ENCODE data around the gene SPDL1.

Gene SPDL1

GRCh38 chr5:169583424-169584220 lies at the start of gene SPDL1:
SPDL1 (plus strand) TSS chr5:169583773; CDS start chr5:169588417, 4,644 bp downstream.
- DNase-seq (ENCODE audit: low read depth), result peak; percentile 92

- DNase-seq (ENCODE audit: low read depth), result no peak
These were observed 49.2 kb upstream of the SPDL1 start for GRCh38 chr5:169534311-169534880.

- no peak for DNase-seq (ENCODE audit: low read depth)
These were observed 48.6 kb upstream of the SPDL1 start for GRCh38 chr5:169534939-169535338.

GRCh38 chr5:169538944-169539343 lies 44.6 kb upstream of the SPDL1 start:
- DNase-seq (ENCODE audit: low read depth), result no peak

- no peak for DNase-seq (ENCODE audit: low read depth)
These were observed 40.8 kb upstream of the SPDL1 start for GRCh38 chr5:169542811-169543210.

- no peak for DNase-seq (ENCODE audit: low read depth)
These were observed 39.2 kb upstream of the SPDL1 start for GRCh38 chr5:169544264-169544950.

- no peak for DNase-seq (ENCODE audit: low read depth)
These were observed 37.8 kb upstream of the SPDL1 start for GRCh38 chr5:169545762-169546161.

GRCh38 chr5:169546346-169546745 lies 37.2 kb upstream of the SPDL1 start:
- DNase-seq (ENCODE audit: low read depth), result no peak

GRCh38 chr5:169547508-169547907 lies 36.1 kb upstream of the SPDL1 start:
- no peak for DNase-seq (ENCODE audit: low read depth)

- DNase-seq (ENCODE audit: low read depth), result no peak
These were observed 35.3 kb upstream of the SPDL1 start for GRCh38 chr5:169548315-169548714.

- DNase-seq (ENCODE audit: low read depth), result no peak
These were observed 34.0 kb upstream of the SPDL1 start for GRCh38 chr5:169549453-169550100.

- no peak for DNase-seq (ENCODE audit: low read depth)
These were observed 33.3 kb upstream of the SPDL1 start for GRCh38 chr5:169550227-169550626.

GRCh38 chr5:169551146-169551545 lies 32.4 kb upstream of the SPDL1 start:
- no peak for DNase-seq (ENCODE audit: low read depth)

GRCh38 chr5:169551696-169552095 lies 31.9 kb upstream of the SPDL1 start:
- DNase-seq (ENCODE audit: low read depth), result no peak

- no peak for DNase-seq (ENCODE audit: low read depth)
These were observed 29.3 kb upstream of the SPDL1 start for GRCh38 chr5:169554251-169554650.

- DNase-seq (ENCODE audit: low read depth), result no peak
These were observed 25.7 kb upstream of the SPDL1 start for GRCh38 chr5:169557838-169558237.

- no peak for DNase-seq (ENCODE audit: low read depth)
These were observed 21.7 kb upstream of the SPDL1 start for GRCh38 chr5:169561893-169562292.

- no peak for DNase-seq (ENCODE audit: low read depth)
These were observed 20.2 kb upstream of the SPDL1 start for GRCh38 chr5:169563369-169563768.

- DNase-seq (ENCODE audit: low read depth), result no peak
These were observed 17.4 kb upstream of the SPDL1 start for GRCh38 chr5:169566202-169566601.

- DNase-seq (ENCODE audit: low read depth), result no peak
These were observed 16.5 kb upstream of the SPDL1 start for GRCh38 chr5:169567079-169567478.

- DNase-seq (ENCODE audit: low read depth), result no peak
These were observed 14.1 kb upstream of the SPDL1 start for GRCh38 chr5:169569513-169569912.

GRCh38 chr5:169571355-169571754 lies 12.2 kb upstream of the SPDL1 start:
- no peak for DNase-seq (ENCODE audit: low read depth)
